Astrocyte (in vitro differentiated cells and primary cell): ENCODE results near the gene SLC16A9. TPM values are rescaled to one million over a fixed set of nuclear protein-coding genes. Genes with fewer than 3 reads are reported as not detected.
"Not testable (repeated sequence)": the region's sequence is repeated elsewhere in the genome, so short reads cannot be mapped to it uniquely, and the experiment has no call there.

Experiments
- DNase-seq: peaks from one replicate; pipeline ENCODE4 v3.0.0-alpha.2; 2010; ENCODE audit warnings: low read depth
- FAIRE-seq: peaks from 2 replicates; lab custom pipeline; 2011; peaks lifted over from hg19 to GRCh38; lab: Jason Lieb, UNC
- H2AFZ ChIP-seq: 2 replicates; pipeline ENCODE4 v1.6.0; 2012; ENCODE audit warnings: low read depth, low read length, inconsistent platforms
- H3K27ac ChIP-seq: 2 replicates; pipeline ENCODE4 v1.5.1; 2011; ENCODE audit warnings: low read depth, low read length, inconsistent platforms
- H3K27me3 ChIP-seq: 2 replicates; pipeline ENCODE4 v1.6.0; 2011; ENCODE audit warnings: low read length, inconsistent platforms; ENCODE audit not compliant: insufficient read depth
- H3K36me3 ChIP-seq: 2 replicates; pipeline ENCODE4 v1.5.1; 2011; ENCODE audit warnings: low read length, inconsistent platforms; ENCODE audit not compliant: insufficient read depth
- H3K4me1 ChIP-seq: 2 replicates; pipeline ENCODE4 v1.5.1; 2011; ENCODE audit warnings: low read length, inconsistent platforms; ENCODE audit not compliant: insufficient read depth
- H3K4me2 ChIP-seq: 2 replicates; pipeline ENCODE4 v1.6.0; 2012; ENCODE audit warnings: low read length, inconsistent platforms
- H3K4me3 ChIP-seq: 2 replicates; pipeline ENCODE4 v1.5.1; 2011; ENCODE audit warnings: low read depth, mild to moderate bottlenecking, low read length, inconsistent platforms; ENCODE audit not compliant: insufficient read depth
- H3K79me2 ChIP-seq: 2 replicates; pipeline ENCODE4 v1.6.0; 2012; ENCODE audit warnings: mild to moderate bottlenecking, low read length, inconsistent platforms; ENCODE audit not compliant: insufficient read depth
- H3K9ac ChIP-seq: 2 replicates; pipeline ENCODE4 v1.6.0; 2012; ENCODE audit warnings: mild to moderate bottlenecking, low read length, inconsistent platforms
- H3K9me3 ChIP-seq: 2 replicates; pipeline ENCODE4 v1.5.1; 2012; ENCODE audit warnings: low read depth, mild to moderate bottlenecking, low read length, inconsistent platforms; ENCODE audit not compliant: insufficient read depth
- H4K20me1 ChIP-seq: 2 replicates; pipeline ENCODE4 v1.6.0; 2012; ENCODE audit warnings: low read length, inconsistent platforms; ENCODE audit not compliant: insufficient read depth
- H3K27ac Mint-ChIP-seq: one replicate; pipeline ENCODE4 v1.8.0; 2021; ENCODE audit warnings: mild to moderate bottlenecking, mixed read lengths; ENCODE audit not compliant: unreplicated experiment
- H3K27me3 Mint-ChIP-seq: one replicate; pipeline ENCODE4 v1.8.0; 2021; ENCODE audit warnings: low read depth, mixed read lengths; ENCODE audit not compliant: unreplicated experiment
- H3K36me3 Mint-ChIP-seq: one replicate; pipeline ENCODE4 v1.8.0; 2021; ENCODE audit warnings: low read depth, mixed read lengths; ENCODE audit not compliant: unreplicated experiment
- H3K4me1 Mint-ChIP-seq: one replicate; pipeline ENCODE4 v1.8.0; 2021; ENCODE audit warnings: low read depth, mixed read lengths; ENCODE audit not compliant: unreplicated experiment
- H3K4me3 Mint-ChIP-seq: one replicate; pipeline ENCODE4 v1.8.0; 2021; ENCODE audit warnings: mild to moderate bottlenecking, moderate library complexity, mixed read lengths; ENCODE audit not compliant: unreplicated experiment
- H3K9me3 Mint-ChIP-seq: one replicate; pipeline ENCODE4 v1.8.0; 2021; ENCODE audit warnings: mild to moderate bottlenecking, mixed read lengths; ENCODE audit not compliant: unreplicated experiment
- EZH2 ChIP-seq: IDR thresholded peaks from 2 replicates; pipeline ENCODE4 v1.6.1; 2012; ENCODE audit warnings: mild to moderate bottlenecking, low read length, inconsistent platforms; ENCODE audit not compliant: insufficient read depth
- total RNA-seq: library from RNA; stranded (reverse); gene quantifications from 2 replicates; pipeline ENCODE4 v1.2.1, GENCODE V29; 2021
- TF ChIP-seq, protein P1 (sequence below): IDR thresholded peaks from 2 replicates; pipeline ENCODE4 v1.5.1; 2011; ENCODE audit warnings: low read depth, mild to moderate bottlenecking, inconsistent platforms, low read length, moderate library complexity; ENCODE audit not compliant: insufficient read depth

The SLC16A9 gene
- total RNA-seq, 1 donor from 2014 or later = 3.4 TPM

DNA sequence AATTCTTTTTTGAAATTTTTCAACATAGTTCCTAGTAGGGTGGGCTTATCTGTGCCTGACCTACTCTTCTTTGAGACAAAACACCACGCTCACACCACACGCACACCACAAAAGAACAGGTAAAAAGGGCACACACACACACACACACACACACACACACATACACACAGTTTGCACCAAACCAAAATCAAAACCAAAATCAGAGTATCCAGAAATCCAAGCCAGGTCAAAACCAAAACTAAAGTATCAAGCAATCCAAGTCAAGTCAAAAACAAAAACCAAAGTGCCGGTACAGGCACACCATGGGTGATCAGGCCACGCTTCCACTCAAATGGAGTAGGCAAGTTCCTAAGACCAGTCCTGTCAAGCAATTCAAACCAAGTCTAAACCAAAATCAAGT, 23.2 kb upstream of the SLC16A9 start:
- not testable (repeated sequence) for H3K4me1 ChIP-seq, H3K36me3 Mint-ChIP-seq, H3K9me3 Mint-ChIP-seq, H3K79me2 ChIP-seq, FAIRE-seq, H3K4me3 Mint-ChIP-seq, H3K9ac ChIP-seq, H3K4me1 Mint-ChIP-seq, H3K27me3 Mint-ChIP-seq, H3K27ac ChIP-seq, H4K20me1 ChIP-seq, H2AFZ ChIP-seq, H3K4me2 ChIP-seq, H3K27ac Mint-ChIP-seq, H3K4me3 ChIP-seq, DNase-seq, H3K36me3 ChIP-seq, H3K9me3 ChIP-seq, H3K27me3 ChIP-seq

DNA sequence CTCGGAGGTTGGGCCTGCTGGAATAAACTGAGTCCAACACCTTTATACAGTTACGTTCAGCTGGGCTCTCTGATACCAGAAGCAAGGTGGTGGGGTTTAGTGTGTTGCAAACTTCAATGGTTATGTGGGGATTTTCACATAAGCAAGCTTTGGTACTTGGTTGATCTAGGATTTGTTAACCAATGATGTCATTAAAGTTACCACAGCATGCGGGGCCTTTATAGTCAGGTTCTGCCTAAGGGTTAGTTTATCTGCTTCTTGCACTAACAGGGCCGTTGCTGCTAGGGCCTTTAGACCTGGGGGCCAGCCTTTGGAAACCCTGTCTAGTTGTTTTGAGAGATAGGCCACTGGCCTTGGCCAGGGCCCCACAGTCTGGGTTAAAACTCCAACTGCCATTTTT, 19.5 kb upstream of the SLC16A9 start:
- not testable (repeated sequence) for H3K36me3 Mint-ChIP-seq, H3K4me1 Mint-ChIP-seq, H3K9ac ChIP-seq, DNase-seq, H4K20me1 ChIP-seq, H3K27me3 Mint-ChIP-seq, FAIRE-seq, H3K36me3 ChIP-seq, H3K4me1 ChIP-seq, H3K27me3 ChIP-seq, H3K27ac ChIP-seq, H3K9me3 Mint-ChIP-seq, H3K4me2 ChIP-seq, H3K27ac Mint-ChIP-seq, H3K9me3 ChIP-seq, H2AFZ ChIP-seq, H3K4me3 Mint-ChIP-seq, H3K79me2 ChIP-seq, H3K4me3 ChIP-seq

DNA sequence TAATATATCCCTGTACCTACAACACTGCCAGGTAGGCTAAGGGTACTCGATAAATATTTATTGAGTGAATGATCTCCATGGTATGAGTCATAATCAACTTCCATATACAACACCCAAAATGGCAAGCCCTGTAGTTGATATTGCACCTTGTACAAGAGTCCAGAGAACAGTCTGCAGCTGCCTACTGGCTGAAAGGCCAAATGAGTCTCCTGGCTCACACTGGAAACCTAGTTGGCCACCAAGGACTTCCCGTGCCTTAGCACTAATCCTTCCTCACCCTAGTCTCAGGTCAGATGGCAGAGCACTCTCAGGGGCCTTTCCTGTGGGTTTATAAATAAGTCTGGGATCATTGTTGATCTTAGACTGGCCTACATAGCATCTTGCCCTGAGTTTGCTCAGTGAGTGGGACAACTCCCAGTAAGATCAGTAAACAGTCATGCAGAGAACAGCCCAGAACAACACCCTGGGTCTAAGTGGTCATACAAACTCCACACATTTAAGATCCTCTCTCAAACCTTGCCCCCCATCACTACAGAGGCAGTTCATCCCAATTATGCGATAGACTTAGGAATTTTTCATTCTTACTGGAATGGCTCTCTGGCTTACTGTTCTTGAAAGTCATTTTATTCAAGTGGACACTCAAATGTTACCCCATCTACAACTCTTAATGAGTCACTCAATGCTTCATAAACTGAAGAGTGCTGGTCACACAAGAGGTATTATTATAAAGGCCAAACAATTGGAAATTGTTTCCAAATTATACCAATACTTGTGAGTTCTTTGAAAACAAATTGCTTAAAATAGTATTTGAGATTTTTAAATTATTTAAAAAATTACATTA, 14.7 kb upstream of the SLC16A9 start:
- Histone ChIP-seq H3K9me3 (no peaks in the 10 kb centered on the region), H3K4me2 (no peak overlapping the region), H3K9ac (no peak overlapping the region), H3K4me3 (no peak overlapping the region), H3K27me3 (no peaks in the 10 kb centered on the region), H3K27ac (no peak overlapping the region), H3K4me1 (no peaks in the 10 kb centered on the region), H3K79me2 (no peaks in the 10 kb centered on the region), H4K20me1 (no peaks in the 10 kb centered on the region), H2AFZ (no peak overlapping the region), H3K36me3 (no peaks in the 10 kb centered on the region)
- Mint-ChIP-seq H3K9me3 (peaks cover 2% of the 10 kb centered on the region), H3K4me1 (no peaks in the 10 kb centered on the region), H3K4me3 (no peak overlapping the region), H3K27me3 (no peaks in the 10 kb centered on the region), H3K27ac (no peak overlapping the region), H3K36me3 (no peaks in the 10 kb centered on the region)
- no peak for FAIRE-seq
- TF ChIP-seq, protein P1, sequence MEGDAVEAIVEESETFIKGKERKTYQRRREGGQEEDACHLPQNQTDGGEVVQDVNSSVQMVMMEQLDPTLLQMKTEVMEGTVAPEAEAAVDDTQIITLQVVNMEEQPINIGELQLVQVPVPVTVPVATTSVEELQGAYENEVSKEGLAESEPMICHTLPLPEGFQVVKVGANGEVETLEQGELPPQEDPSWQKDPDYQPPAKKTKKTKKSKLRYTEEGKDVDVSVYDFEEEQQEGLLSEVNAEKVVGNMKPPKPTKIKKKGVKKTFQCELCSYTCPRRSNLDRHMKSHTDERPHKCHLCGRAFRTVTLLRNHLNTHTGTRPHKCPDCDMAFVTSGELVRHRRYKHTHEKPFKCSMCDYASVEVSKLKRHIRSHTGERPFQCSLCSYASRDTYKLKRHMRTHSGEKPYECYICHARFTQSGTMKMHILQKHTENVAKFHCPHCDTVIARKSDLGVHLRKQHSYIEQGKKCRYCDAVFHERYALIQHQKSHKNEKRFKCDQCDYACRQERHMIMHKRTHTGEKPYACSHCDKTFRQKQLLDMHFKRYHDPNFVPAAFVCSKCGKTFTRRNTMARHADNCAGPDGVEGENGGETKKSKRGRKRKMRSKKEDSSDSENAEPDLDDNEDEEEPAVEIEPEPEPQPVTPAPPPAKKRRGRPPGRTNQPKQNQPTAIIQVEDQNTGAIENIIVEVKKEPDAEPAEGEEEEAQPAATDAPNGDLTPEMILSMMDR = no peak
- TF ChIP-seq EZH2 = no peak
- DNase-seq = peak; percentile 36
